ENCODE results near the gene GIGYF2.

DNA sequence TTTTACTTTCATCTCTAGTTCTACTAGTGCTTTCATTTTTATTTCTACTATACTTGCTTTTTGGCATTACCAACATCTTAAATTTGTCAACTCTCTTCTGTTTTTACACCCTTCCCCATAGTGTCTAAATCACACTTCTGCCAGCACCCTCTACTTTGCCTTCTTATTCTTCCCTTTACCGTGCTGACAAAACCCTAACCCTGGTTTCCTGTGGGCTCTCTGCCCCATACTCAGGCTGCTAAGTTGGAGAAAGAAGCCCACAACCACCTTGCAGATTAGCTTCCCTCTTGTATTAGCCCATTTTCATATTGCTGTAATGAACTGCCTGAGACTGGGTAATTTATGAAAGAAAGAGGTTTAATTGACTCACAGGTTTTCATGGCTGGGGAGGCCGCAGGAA lies 24.8 kb downstream of the GIGYF2 start:
- TF ChIP-seq, protein P1, sequence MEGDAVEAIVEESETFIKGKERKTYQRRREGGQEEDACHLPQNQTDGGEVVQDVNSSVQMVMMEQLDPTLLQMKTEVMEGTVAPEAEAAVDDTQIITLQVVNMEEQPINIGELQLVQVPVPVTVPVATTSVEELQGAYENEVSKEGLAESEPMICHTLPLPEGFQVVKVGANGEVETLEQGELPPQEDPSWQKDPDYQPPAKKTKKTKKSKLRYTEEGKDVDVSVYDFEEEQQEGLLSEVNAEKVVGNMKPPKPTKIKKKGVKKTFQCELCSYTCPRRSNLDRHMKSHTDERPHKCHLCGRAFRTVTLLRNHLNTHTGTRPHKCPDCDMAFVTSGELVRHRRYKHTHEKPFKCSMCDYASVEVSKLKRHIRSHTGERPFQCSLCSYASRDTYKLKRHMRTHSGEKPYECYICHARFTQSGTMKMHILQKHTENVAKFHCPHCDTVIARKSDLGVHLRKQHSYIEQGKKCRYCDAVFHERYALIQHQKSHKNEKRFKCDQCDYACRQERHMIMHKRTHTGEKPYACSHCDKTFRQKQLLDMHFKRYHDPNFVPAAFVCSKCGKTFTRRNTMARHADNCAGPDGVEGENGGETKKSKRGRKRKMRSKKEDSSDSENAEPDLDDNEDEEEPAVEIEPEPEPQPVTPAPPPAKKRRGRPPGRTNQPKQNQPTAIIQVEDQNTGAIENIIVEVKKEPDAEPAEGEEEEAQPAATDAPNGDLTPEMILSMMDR (conservative IDR thresholded peaks at IDR 0.05 in 1 of 2, IDR thresholded peaks at IDR 0.05 in 1 of 2; ENCODE audit: extremely low read depth in 1 of 2, insufficient read depth in 1 of 2, low read depth in 1 of 2, low read length in 2 of 2) = no peak
- TF ChIP-seq EZH2 (IDR thresholded peaks at IDR 0.05; ENCODE audit: borderline replicate concordance, low read length) = no peak
